Measurements from ENCODE around the gene HS3ST5.

GRCh38 chr6:114049367-114049966, 293.4 kb downstream of the HS3ST5 start:
- TF ChIP-seq POLR2A (IDR thresholded peaks at IDR 0.05) (no peak), POLR2AphosphoS5 (IDR thresholded peaks at IDR 0.05) (no peak)

Measured in prostate gland (tissue), 1 donor.